ENCODE results near the gene DGCR8.

DNA sequence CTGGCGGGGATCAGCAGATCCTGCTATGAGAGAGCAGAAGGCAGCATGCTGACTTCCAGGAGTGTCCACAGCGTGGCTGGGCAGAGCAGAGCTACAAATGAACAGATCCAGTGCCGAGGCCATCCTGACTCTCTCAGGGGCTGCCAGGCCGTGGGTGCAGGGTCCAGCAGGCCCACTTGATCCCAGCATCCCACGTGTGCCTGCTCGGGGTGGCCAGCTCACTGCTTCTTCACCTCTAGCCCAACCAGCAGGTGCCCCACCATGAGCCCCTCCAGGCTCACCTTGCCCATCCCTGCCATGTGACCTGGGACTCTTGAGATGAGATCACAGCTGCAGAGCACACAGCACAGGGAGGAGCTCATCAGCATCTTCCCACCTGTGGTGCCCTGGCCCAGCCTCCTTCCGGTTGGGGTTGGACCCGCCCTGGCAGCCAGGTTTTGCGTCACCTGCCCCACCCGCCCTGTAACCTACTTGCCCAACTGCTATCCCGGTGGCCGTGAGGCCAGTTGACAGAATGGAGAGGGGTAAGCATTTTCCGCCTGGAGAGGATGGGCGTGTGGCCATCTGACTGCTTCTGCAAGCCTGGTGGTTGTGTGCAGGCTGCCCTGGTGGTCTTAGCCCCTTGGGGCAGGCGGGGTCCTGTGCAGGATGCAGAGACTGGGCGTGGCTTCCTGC lies 48.2 kb upstream of the DGCR8 start:
- TF ChIP-seq, protein P1, sequence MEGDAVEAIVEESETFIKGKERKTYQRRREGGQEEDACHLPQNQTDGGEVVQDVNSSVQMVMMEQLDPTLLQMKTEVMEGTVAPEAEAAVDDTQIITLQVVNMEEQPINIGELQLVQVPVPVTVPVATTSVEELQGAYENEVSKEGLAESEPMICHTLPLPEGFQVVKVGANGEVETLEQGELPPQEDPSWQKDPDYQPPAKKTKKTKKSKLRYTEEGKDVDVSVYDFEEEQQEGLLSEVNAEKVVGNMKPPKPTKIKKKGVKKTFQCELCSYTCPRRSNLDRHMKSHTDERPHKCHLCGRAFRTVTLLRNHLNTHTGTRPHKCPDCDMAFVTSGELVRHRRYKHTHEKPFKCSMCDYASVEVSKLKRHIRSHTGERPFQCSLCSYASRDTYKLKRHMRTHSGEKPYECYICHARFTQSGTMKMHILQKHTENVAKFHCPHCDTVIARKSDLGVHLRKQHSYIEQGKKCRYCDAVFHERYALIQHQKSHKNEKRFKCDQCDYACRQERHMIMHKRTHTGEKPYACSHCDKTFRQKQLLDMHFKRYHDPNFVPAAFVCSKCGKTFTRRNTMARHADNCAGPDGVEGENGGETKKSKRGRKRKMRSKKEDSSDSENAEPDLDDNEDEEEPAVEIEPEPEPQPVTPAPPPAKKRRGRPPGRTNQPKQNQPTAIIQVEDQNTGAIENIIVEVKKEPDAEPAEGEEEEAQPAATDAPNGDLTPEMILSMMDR (IDR thresholded peaks at IDR 0.05) = no peak
- TF ChIP-seq POLR2A (IDR thresholded peaks at IDR 0.05) = no peak

Data from right lobe of liver (tissue), 4 donors.